A549 (cell line): ENCODE data around the gene RBBP9.

Source experiments
- CHD4 ChIP-seq: fragments of 200-600 bp; sonication (generic); IDR thresholded peaks from 2 replicates; pipeline ENCODE4 v1.6.1; 2016; ENCODE audit warnings: antibody characterized with exemption, mild to moderate bottlenecking, borderline replicate concordance
- JUN ChIP-seq, 2 experiments: fragments of >200 bp; sonication (Bioruptor Twin); formaldehyde crosslinking; IDR thresholded peaks; 2 replicates in 1 of 2; 3 replicates in 1 of 2; pipeline ENCODE4 v1.6.1; 2016 to 2017
- POLR2A ChIP-seq: IDR thresholded peaks from 2 replicates; pipeline ENCODE4 v1.6.1; 2012; ENCODE audit warnings: mild to moderate bottlenecking, low read length
- TP53 ChIP-seq: fragments of 250-450 bp; sonication (Bioruptor Pico); IDR thresholded peaks from 2 replicates; pipeline ENCODE4 v1.5.0; 2021; ENCODE audit warnings: mild to moderate bottlenecking, moderate library complexity
- TF ChIP-seq, protein P1 (sequence below): fragments of >200 bp; sonication (Bioruptor Twin); formaldehyde crosslinking; IDR thresholded peaks from 3 replicates; pipeline ENCODE4 v1.5.1; 2016
- TF ChIP-seq, protein P2 (sequence below): IDR thresholded peaks from 2 replicates; pipeline ENCODE4 v1.6.1; 2012

DNA sequence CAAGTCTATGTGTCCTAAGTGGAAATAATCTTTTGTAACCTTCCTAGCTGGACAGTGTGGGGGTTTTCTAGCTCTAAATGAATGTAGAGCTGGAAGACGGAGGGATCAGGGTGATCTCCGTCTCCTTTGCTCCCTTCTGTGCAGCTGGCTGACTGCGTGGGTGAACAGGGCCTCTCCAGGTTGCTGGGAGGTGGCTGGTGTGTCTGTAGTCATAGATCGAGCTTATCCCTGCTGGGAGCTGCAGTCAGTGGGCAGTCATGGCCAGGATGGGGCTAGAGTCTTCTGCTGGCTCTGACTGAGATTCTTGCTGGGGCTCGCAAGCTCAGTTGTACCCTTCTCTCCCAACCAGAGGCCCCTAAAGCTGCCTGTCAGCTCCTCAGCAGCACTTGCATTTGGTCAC, 17.1 kb upstream of the RBBP9 start:
- TF ChIP-seq, protein P1, sequence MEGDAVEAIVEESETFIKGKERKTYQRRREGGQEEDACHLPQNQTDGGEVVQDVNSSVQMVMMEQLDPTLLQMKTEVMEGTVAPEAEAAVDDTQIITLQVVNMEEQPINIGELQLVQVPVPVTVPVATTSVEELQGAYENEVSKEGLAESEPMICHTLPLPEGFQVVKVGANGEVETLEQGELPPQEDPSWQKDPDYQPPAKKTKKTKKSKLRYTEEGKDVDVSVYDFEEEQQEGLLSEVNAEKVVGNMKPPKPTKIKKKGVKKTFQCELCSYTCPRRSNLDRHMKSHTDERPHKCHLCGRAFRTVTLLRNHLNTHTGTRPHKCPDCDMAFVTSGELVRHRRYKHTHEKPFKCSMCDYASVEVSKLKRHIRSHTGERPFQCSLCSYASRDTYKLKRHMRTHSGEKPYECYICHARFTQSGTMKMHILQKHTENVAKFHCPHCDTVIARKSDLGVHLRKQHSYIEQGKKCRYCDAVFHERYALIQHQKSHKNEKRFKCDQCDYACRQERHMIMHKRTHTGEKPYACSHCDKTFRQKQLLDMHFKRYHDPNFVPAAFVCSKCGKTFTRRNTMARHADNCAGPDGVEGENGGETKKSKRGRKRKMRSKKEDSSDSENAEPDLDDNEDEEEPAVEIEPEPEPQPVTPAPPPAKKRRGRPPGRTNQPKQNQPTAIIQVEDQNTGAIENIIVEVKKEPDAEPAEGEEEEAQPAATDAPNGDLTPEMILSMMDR: no peak
- TF ChIP-seq POLR2A (no peak), JUN (IDR thresholded peaks at IDR 0.05) (no peak), TP53 (CRISPR knock-in tag) (no peak), CHD4 (no peak)
- TF ChIP-seq, protein P2, sequence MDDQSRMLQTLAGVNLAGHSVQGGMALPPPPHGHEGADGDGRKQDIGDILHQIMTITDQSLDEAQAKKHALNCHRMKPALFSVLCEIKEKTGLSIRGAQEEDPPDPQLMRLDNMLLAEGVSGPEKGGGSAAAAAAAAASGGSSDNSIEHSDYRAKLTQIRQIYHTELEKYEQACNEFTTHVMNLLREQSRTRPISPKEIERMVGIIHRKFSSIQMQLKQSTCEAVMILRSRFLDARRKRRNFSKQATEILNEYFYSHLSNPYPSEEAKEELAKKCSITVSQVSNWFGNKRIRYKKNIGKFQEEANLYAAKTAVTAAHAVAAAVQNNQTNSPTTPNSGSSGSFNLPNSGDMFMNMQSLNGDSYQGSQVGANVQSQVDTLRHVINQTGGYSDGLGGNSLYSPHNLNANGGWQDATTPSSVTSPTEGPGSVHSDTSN: no peak
